Superior temporal gyrus (tissue), 1 donor: Measurements from ENCODE around the gene FGFRL1.
"Not testable (repeated sequence)": the region's sequence is repeated elsewhere in the genome, so short reads cannot be mapped to it uniquely, and the experiment has no call there.

ENCODE experiments used
- DNase-seq: peaks from one replicate; pipeline ENCODE4 v3.0.0-alpha.2; 2016; ENCODE audit errors: extremely low spot score

FGFRL1 gene

GRCh38 chr4:992297-993110, 18.9 kb upstream of the FGFRL1 start:
- no peak for DNase-seq

DNA sequence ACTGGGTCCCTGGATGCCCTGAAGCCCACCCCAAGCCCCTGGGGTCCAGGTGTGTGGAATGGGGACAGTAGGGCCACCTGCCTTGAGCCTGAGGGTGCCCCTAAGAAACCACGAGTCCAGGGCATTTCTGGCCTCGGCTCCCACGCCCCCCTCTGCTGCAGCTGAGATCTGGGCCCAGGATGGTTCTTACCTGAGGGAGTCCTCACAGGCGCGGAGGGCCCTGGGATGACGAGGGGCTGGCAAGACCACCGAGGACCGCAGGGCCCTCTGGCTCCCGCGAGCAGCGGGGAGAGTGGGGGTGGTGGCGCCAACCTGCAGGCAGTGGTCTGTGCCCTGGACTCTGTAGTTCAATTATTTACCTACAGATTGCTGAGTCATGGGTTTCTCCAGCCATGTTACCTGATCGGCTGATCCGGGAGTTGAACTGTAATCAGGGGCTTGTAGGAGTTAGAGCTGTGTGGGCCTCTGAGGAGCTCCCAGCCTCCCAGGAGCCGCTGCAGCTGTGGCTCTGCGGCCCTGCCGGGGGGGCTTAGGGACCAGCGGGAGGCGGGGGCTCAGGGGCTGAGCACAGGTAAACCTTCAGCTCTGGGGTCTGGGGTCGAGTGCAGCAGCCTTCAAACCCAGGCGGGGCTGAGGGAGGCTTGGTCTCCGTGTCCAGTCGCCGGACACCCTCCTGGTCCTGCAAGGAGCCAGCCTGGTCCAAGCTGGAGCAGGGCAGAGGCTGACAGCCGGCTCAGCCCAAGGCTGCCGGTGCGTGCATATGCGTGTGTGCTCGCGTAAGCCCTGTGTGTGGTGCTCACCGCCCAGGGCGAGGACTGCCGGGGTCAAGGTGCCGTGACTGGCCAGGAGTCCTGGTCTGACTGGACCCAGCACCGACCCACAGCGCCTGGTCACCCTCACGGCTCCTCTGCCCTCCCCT, 18.1 kb upstream of the FGFRL1 start, which contains the start of gene SLC26A1:
TSS of gene SLC26A1 (minus strand) at position 294 of the 919 bp plus-strand sequence. CDS start 1,701 bp downstream, outside the sequence.
- no peak for DNase-seq

- DNase-seq, result no peak
Measured at GRCh38 chr4:995311-996026, 16.0 kb upstream of the FGFRL1 start.

DNA sequence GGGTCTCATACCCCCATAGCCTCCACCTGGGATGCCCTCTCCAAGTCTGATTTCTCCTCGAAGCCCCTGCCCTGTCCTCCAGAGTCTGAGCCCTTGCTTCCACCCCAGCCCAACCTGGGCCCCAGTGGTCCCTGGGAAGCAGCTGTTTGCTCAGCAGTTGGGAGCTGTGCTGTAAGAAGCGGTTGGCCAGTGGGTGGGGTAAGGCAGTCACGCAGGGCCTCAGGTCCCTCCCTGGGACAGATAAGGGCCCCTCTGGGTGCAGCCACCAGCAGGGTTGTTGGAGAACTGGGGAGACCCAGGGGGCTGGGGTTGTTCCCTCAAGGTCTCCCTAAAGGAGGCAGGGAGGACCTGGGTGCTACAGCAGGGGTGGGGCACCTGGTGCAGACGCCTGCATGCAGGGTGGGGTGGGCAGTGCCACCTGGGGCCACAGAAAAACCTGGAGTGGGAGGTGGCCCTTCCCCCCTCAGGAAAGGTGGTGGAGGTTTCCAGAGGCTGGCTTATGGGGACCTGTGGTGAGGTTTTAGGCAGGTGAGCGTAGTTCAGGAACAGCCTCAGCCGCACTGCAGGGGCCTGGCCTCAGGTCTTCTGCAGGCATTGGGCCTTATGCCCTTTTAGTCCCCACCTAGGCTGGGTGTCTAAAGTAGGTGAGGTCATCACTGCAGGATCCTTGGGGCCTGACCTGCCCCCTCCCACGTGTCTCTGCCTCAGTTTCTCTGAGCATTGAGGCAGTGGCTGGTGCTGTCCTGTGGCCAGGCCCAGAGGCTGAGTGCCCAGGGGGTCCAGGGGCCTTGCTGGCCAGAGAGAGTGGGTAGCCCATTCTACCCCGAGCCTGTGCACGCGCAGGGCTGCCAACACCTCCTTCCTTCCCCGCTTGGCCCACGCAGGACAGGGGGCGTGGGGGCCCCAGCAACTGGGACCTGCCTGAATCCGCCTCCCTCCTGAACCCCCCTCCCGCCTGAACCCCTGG, 15.1 kb upstream of the FGFRL1 start:
- DNase-seq, result no peak

GRCh38 chr4:996997-997374, 14.4 kb upstream of the FGFRL1 start:
- no peak for DNase-seq

DNA sequence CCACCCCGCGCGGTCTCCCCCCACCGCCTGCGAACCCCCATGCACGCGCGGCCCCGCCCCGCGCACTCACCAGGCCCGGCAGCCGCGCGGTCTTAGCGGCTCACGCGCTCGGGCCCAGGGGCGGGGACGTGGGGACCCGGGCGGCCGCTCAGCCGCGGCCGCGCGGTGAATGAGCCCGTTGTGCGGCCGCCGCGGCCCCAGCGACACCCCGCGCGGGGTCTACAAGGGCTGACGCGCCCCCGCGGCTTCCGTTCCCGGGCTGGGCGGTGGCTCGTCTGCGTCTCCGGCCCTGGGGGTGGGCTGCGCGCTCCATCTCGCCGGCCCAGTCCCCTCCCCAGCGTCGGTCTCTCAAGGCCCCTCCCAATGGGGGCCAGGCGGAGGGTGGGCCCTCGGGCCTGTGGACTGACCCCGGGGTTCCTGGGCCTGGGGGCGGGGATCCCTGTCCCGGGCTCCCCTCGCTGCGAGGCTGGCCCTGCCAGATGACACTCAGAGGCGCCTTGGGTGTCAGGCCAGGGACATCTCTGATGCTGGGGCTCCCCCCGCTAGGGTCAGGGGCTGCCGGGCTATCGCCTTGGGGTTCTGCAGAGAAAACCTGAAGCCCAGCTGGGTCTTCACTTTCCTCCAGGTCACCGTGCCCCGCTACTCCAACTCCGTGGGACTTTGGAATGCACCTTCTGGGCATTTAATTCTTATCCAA, 13.9 kb upstream of the FGFRL1 start:
- no peak for DNase-seq

GRCh38 chr4:998096-998691, 13.2 kb upstream of the FGFRL1 start:
- no peak for DNase-seq

GRCh38 chr4:999240-999863, 12.1 kb upstream of the FGFRL1 start:
- not testable (repeated sequence) for DNase-seq

- no peak for DNase-seq
Measured at GRCh38 chr4:999882-1000425, 11.5 kb upstream of the FGFRL1 start.

DNA sequence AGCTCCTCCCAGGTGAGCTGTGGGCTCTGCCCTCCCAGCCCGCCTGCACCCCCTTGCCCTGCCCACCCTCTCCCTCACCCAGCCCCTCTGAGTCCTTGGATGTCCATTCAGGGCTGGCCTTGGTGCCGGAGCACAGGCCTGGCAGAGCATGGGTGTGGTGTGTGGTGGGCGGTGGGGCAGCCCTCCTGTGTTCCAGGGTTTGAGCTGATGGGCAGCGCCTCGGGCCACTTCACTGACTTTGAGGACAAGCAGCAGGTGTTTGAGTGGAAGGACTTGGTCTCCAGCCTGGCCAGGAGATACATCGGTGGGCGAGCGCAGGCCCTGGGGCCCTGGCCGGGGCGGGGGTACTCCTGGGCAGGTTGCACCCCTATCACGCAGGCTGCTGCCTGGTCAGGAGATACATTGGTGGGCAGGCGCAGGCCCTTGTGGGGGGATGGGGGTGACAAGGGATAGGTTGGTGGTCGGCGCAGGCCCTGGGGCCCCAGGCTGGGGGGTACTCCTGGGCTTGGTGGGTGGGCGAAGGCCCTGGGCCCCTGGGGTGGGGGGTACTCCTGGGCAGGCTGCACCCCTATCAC, 10.7 kb upstream of the FGFRL1 start:
- DNase-seq, result no peak

- DNase-seq, result no peak
Measured at GRCh38 chr4:1001561-1002130, 9.8 kb upstream of the FGFRL1 start.

DNA sequence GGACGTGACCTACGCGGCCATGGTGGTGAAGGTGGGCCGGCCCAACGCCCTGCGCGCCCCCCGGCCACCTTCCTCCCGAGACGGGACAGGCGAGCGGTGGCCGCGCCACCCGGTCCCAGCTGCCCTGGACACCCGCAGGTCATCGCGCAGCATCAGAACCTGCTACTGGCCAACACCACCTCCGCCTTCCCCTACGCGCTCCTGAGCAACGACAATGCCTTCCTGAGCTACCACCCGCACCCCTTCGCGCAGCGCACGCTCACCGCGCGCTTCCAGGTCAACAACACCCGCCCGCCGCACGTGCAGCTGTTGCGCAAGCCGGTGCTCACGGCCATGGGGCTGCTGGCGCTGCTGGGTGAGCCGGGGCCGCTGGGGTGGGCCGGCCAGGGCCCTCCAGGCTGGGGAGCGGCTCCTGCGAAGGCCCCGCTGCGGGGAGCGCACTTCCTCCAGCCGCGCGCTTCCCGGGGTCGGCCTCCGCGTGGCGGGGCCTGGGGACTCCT, 9.2 kb upstream of the FGFRL1 start:
- no peak for DNase-seq

DNA sequence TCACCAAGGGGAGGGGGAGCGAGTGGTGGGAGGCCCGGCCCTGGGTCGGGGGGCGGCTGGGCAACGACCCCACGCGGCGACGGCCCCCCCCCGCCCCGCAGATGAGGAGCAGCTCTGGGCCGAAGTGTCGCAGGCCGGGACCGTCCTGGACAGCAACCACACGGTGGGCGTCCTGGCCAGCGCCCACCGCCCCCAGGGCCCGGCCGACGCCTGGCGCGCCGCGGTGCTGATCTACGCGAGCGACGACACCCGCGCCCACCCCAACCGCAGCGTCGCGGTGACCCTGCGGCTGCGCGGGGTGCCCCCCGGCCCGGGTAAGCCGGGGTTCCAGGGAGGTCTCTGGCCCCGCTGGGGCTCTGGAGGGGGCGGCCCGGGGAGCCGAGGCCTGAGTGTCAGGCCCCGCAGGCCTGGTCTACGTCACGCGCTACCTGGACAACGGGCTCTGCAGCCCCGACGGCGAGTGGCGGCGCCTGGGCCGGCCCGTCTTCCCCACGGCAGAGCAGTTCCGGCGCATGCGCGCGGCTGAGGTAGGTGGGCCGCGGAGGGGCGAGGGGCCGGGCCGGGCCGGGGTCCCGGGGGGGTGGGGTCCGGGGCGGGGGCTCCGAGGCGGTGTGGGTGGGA, 8.7 kb upstream of the FGFRL1 start:
- no peak for DNase-seq

DNA sequence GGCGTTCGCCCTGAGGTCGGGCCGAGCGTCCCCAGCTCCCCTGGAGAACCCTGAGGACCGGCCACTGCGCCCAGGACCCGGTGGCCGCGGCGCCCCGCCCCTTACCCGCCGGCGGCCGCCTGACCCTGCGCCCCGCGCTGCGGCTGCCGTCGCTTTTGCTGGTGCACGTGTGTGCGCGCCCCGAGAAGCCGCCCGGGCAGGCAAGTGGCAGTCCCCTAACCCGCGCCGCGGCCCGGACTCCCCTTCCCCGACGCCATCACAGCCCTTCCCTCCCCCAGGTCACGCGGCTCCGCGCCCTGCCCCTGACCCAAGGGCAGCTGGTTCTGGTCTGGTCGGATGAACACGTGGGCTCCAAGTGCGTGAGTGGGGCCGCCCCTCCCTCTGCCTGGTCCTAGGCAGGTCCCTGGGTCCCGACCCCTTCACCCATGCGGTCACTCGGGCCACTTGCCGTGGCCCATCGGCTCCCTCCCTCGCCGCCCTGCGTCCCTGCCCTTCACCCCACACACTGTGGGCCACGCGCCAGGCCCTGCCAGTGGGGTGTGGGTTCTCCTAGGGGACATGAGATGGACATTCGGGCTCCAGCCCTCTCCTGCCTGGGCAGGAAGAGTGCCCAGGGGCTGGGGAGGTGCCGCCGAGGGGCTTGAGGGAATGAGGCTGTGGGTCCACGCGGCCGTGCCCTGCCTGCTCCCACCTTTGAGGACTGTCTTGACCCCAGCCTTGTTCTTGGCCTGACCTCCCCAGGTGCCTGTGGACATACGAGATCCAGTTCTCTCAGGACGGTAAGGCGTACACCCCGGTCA, 8.0 kb upstream of the FGFRL1 start:
- no peak for DNase-seq

GRCh38 chr4:1004071-1004418, 7.4 kb upstream of the FGFRL1 start:
- no peak for DNase-seq

- DNase-seq, result no peak
Measured at GRCh38 chr4:1004557-1005485, 6.6 kb upstream of the FGFRL1 start.
